ENCODE measurements around the gene LITAFD.
A peak's percentile ranks its signal among the peaks of the same experiment; 100 is the strongest.

Gene LITAFD

GRCh38 chr16:8847623-8848022 lies 34.5 kb upstream of the LITAFD start:
- no peak for DNase-seq (ENCODE audit: low read depth)
- no peak overlapping the region for H3K4me3 ChIP-seq (ENCODE audit: low read depth, low read length)
- TF ChIP-seq CTCF (conservative IDR thresholded peaks at IDR 0.05; ENCODE audit: low read depth, low read length), result no peak

GRCh38 chr16:8848231-8848938 lies 33.8 kb upstream of the LITAFD start:
- DNase-seq (ENCODE audit: low read depth), result peak; percentile 30
- no peak overlapping the region for H3K4me3 ChIP-seq (ENCODE audit: low read depth, low read length)
- TF ChIP-seq CTCF (conservative IDR thresholded peaks at IDR 0.05; ENCODE audit: low read depth, low read length), result no peak

DNA sequence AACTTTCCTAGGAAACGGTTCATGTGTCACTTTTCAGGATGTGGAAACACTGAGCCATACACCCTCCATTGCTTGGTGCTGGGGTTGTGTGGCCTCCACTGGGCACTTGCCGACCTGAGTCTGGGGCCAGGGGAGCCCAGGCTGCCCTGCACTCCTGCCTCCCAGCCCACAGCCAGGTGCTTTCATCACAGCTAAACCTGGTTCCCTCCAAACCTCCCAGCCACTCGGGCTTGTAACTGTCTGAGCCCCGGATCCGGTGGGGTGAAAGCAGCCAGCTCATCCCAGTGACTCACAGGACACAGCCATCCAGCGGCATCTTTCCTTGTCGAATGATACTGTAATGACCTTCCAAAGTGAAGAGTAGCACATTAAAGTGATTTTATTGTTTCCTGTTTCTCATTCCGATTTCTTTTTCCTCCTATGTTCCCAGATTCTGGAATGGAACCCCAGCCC lies 33.2 kb upstream of the LITAFD start:
- DNase-seq (ENCODE audit: low read depth), result peak; percentile 65
- H3K4me3 ChIP-seq (ENCODE audit: low read depth, low read length), result no peak overlapping the region
- no peak for TF ChIP-seq CTCF (conservative IDR thresholded peaks at IDR 0.05; ENCODE audit: low read depth, low read length)

DNA sequence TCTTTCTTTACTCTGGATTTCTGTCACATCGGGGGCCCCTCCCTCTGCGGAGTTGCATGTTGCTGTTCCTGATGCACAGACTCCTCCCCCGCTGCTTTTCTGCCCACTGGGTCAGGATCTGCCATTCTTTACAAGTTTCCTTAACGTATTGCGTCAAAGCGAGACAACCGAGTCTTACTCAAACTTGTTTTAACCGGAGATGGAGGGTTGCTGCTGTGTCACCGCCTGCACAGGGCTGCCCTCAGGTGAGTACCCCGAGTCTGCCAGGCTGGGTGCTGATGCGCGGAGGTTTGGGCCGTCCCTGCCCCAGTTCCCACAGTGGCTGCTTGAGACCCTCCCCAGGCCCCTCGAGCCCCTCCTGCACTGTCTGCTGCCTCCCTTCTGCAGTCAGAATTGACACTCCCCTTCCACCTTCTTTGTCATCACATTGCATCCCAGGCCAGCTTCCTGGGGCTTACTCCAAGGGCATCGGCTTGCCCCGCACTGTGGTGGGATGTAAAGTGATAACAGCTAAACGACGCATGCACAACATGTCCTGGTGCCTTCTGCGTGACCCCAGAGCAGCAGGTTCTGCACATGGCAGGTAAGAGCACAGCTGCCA lies 32.6 kb upstream of the LITAFD start:
- no peak for TF ChIP-seq CTCF (conservative IDR thresholded peaks at IDR 0.05; ENCODE audit: low read depth, low read length)
- peak; percentile 96 for DNase-seq (ENCODE audit: low read depth)
- no peak overlapping the region for H3K4me3 ChIP-seq (ENCODE audit: low read depth, low read length)

GRCh38 chr16:8850279-8850885 lies 31.8 kb upstream of the LITAFD start:
- TF ChIP-seq CTCF (conservative IDR thresholded peaks at IDR 0.05; ENCODE audit: low read depth, low read length), result no peak
- peak; percentile 82 for DNase-seq (ENCODE audit: low read depth)

GRCh38 chr16:8851761-8852403 lies 30.3 kb upstream of the LITAFD start:
- no peak overlapping the region for H3K4me3 ChIP-seq (ENCODE audit: low read depth, low read length)
- DNase-seq (ENCODE audit: low read depth), result no peak
- TF ChIP-seq CTCF (conservative IDR thresholded peaks at IDR 0.05; ENCODE audit: low read depth, low read length), result no peak

More at GRCh38 chr16:8850279-8850885, 31.8 kb upstream of the LITAFD start:
- no peak overlapping the region for H3K4me3 ChIP-seq (ENCODE audit: low read depth, low read length)

Data from choroid plexus epithelial cell (primary cell).